HCT116 (cell line): ENCODE measurements around the gene CDC42EP2. TPM values are rescaled to one million over a fixed set of nuclear protein-coding genes. Genes with fewer than 3 reads are reported as not detected.

Experiments
- ELF1 ChIP-seq: IDR thresholded peaks from 2 replicates; pipeline ENCODE4 v1.6.1; 2012; ENCODE audit warnings: low read depth, borderline replicate concordance
- total RNA-seq: library from RNA; stranded (reverse); gene quantifications from one replicate; pipeline ENCODE4 v1.2.1, GENCODE V29; 2021; ENCODE audit not compliant: unreplicated experiment
- TF ChIP-seq, protein P1 (sequence below), 3 experiments: fragments of 200-600 bp in 1 of 3; sonication (generic) in 1 of 3; IDR thresholded peaks in 2 of 3; conservative IDR thresholded peaks in 1 of 3; 2 replicates each; pipeline ENCODE4 v1.5.1; 2012 to 2017; ENCODE audit warnings: low read depth in 2 of 3, low read length in 2 of 3, antibody characterized with exemption in 1 of 3, borderline replicate concordance in 1 of 3, control low read depth in 1 of 3, mild to moderate bottlenecking in 1 of 3, mixed read lengths in 1 of 3, mixed run types in 1 of 3, moderate library complexity in 1 of 3; ENCODE audit not compliant: insufficient read depth in 1 of 3

Gene CDC42EP2
- total RNA-seq, 1 experiment from 2014 or later: 15.4 TPM

DNA sequence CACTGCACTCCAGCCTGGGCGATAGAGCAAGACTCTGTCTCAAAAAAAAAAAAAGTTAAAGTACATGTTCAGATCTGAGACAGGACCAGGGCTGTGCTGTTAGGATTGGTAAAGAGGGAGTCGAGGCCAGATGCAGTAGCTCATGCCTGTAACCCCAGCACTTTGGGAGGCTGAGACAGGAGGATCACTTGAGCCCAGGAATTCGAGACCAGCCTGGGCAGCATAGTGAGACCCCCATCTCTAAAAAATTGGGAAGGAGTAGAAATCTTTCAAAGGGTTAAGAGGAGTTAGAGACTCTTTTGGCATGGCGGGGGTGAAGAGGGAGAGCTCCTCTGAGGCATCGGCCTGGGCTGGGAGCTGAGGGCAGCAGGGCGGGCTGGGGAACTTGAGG, 56.0 kb downstream of the CDC42EP2 start (continued):
- TF ChIP-seq, protein P1, sequence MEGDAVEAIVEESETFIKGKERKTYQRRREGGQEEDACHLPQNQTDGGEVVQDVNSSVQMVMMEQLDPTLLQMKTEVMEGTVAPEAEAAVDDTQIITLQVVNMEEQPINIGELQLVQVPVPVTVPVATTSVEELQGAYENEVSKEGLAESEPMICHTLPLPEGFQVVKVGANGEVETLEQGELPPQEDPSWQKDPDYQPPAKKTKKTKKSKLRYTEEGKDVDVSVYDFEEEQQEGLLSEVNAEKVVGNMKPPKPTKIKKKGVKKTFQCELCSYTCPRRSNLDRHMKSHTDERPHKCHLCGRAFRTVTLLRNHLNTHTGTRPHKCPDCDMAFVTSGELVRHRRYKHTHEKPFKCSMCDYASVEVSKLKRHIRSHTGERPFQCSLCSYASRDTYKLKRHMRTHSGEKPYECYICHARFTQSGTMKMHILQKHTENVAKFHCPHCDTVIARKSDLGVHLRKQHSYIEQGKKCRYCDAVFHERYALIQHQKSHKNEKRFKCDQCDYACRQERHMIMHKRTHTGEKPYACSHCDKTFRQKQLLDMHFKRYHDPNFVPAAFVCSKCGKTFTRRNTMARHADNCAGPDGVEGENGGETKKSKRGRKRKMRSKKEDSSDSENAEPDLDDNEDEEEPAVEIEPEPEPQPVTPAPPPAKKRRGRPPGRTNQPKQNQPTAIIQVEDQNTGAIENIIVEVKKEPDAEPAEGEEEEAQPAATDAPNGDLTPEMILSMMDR (IDR thresholded peaks at IDR 0.05 in 2 of 3, conservative IDR thresholded peaks at IDR 0.05 in 1 of 3; ENCODE audit: borderline replicate concordance in 1 of 3, insufficient read depth in 1 of 3, low read depth in 2 of 3, low read length in 2 of 3): no peak
- TF ChIP-seq ELF1: no peak

Other genes starting within 250 kb of the CDC42EP2 start
- 72.1 TPM for gene CDCA5, start 230.8 kb upstream of the CDC42EP2 start, total RNA-seq
- gene ZFPL1, start 230.6 kb upstream of the CDC42EP2 start, total RNA-seq: 35.3 TPM
- gene VPS51, start 218.7 kb upstream of the CDC42EP2 start, total RNA-seq: 89.5 TPM
- gene TM7SF2, start 203.0 kb upstream of the CDC42EP2 start, total RNA-seq: 52.9 TPM
- gene ZNHIT2, start 197.2 kb upstream of the CDC42EP2 start, total RNA-seq: 18.8 TPM
- gene FAU, start 192.7 kb upstream of the CDC42EP2 start, total RNA-seq: 1,073 TPM
- gene MRPL49, start 192.5 kb upstream of the CDC42EP2 start, total RNA-seq: 77.5 TPM
- gene SYVN1, start 180.3 kb upstream of the CDC42EP2 start, total RNA-seq: 45.9 TPM
- gene SPDYC, start 144.6 kb upstream of the CDC42EP2 start, total RNA-seq: 1.2 TPM
- gene CAPN1, start 132.9 kb upstream of the CDC42EP2 start, total RNA-seq: 279 TPM
- 20.0 TPM for gene POLA2, start 52.9 kb upstream of the CDC42EP2 start, total RNA-seq
- gene DPF2, start 19.0 kb downstream of the CDC42EP2 start, total RNA-seq: 72.0 TPM
- 2.4 TPM for gene TIGD3, start 39.9 kb downstream of the CDC42EP2 start, total RNA-seq
- 3.9 TPM for gene SLC25A45, start 67.8 kb downstream of the CDC42EP2 start, total RNA-seq
- 35.8 TPM for gene FRMD8, start 71.8 kb downstream of the CDC42EP2 start, total RNA-seq
- gene NEAT1, start 107.9 kb downstream of the CDC42EP2 start, total RNA-seq: 564 TPM
- gene MALAT1, start 184.2 kb downstream of the CDC42EP2 start, total RNA-seq: 6,000 TPM
- 104 TPM for gene SCYL1, start 210.2 kb downstream of the CDC42EP2 start, total RNA-seq
- 248 TPM for gene LTBP3, start 243.5 kb downstream of the CDC42EP2 start, total RNA-seq